H1 (cell line): Measurements from ENCODE around the gene GOLGB1. TPM values are rescaled to one million over a fixed set of nuclear protein-coding genes. Genes with fewer than 3 reads are reported as not detected.

Experiments used
- CTCF ChIA-PET: fragments of 300-600 bp; sonication (Branson Sonifier 250); formaldehyde crosslinking; loops from one replicate; lab custom pipeline; 2021; ENCODE audit not compliant: partially characterized antibody; lab: Charles Lee
- POLR2A ChIA-PET: fragments of 300-600 bp; sonication (Branson Sonifier 250); formaldehyde crosslinking; loops from one replicate; lab custom pipeline; 2021; ENCODE audit warnings: inconsistent platforms; ENCODE audit not compliant: partially characterized antibody; lab: Charles Lee
- DNase-seq, 2 experiments: peaks; one replicate each; pipeline versions ENCODE4 v3.0.0 to v3.0.0-alpha.2; 2010 to 2022; ENCODE audit warnings: low spot score in 2 of 2, low read depth in 1 of 2, mixed read lengths in 1 of 2
- FAIRE-seq: peaks from 2 replicates; lab custom pipeline; 2011; peaks lifted over from hg19 to GRCh38; lab: Jason Lieb, UNC
- H2AFZ ChIP-seq: 2 replicates; pipeline ENCODE4 v1.8.1; 2012; ENCODE audit warnings: low read length, inconsistent platforms
- H2AK5ac ChIP-seq: 2 replicates; pipeline ENCODE4 v1.6.1; 2013; ENCODE audit warnings: low read depth, low read length
- H2BK120ac ChIP-seq: replicated peaks from 2 replicates; pipeline ENCODE3; 2013; ENCODE audit warnings: low read depth, low read length, inconsistent platforms
- H2BK12ac ChIP-seq: 2 replicates; pipeline ENCODE4 v1.6.1; 2013; ENCODE audit warnings: low read depth, low read length
- H2BK15ac ChIP-seq: 2 replicates; pipeline ENCODE4 v1.6.1; 2013; ENCODE audit warnings: low read length
- H2BK20ac ChIP-seq: 2 replicates; pipeline ENCODE4 v1.6.1; 2013; ENCODE audit warnings: low read length
- H2BK5ac ChIP-seq: 2 replicates; pipeline ENCODE4 v1.6.1; 2013; ENCODE audit warnings: low read depth, low read length
- H3K14ac ChIP-seq: 2 replicates; pipeline ENCODE4 v1.6.1; 2013; ENCODE audit warnings: inconsistent platforms; ENCODE audit not compliant: insufficient read length
- H3K18ac ChIP-seq: 2 replicates; pipeline ENCODE4 v1.6.1; 2013; ENCODE audit warnings: low read length; ENCODE audit errors: extremely low read depth
- H3K23ac ChIP-seq: 2 replicates; pipeline ENCODE4 v1.6.1; 2013; ENCODE audit warnings: inconsistent platforms; ENCODE audit not compliant: insufficient read length
- H3K23me2 ChIP-seq: 2 replicates; pipeline ENCODE4 v1.6.1; 2013; ENCODE audit warnings: low read depth, low read length
- H3K27ac ChIP-seq: 2 replicates; pipeline ENCODE4 v1.6.1; 2011; ENCODE audit warnings: low read depth, low read length, inconsistent platforms
- H3K27me3 ChIP-seq, 4 experiments: replicated peaks in 1 of 4; 1 replicate in 1 of 4; 2 replicates in 3 of 4; pipeline versions ENCODE4 v1.6.1 to v1.8.1; 2011 to 2013; ENCODE audit warnings: low read length in 3 of 4, mild to moderate bottlenecking in 3 of 4, inconsistent platforms in 2 of 4, mixed read lengths in 2 of 4, moderate library complexity in 1 of 4; ENCODE audit not compliant: control insufficient read depth in 3 of 4, insufficient read depth in 3 of 4; ENCODE audit errors: extremely low read depth in 1 of 4
- H3K36me3 ChIP-seq, 4 experiments: 2 replicates each; pipeline versions ENCODE4 v1.6.1 to v1.8.1; 2011 to 2013; ENCODE audit warnings: mild to moderate bottlenecking in 4 of 4, low read length in 3 of 4, moderate library complexity in 2 of 4, control low read depth in 1 of 4, inconsistent platforms in 1 of 4; ENCODE audit not compliant: insufficient read depth in 4 of 4, control insufficient read depth in 2 of 4
- H3K4ac ChIP-seq: replicated peaks from 2 replicates; pipeline ENCODE3; 2013; ENCODE audit warnings: low read length, low read depth, mixed read lengths, inconsistent platforms; ENCODE audit not compliant: insufficient read length
- H3K4me1 ChIP-seq, 4 experiments: replicated peaks in 1 of 4; 1 replicate in 1 of 4; 2 replicates in 3 of 4; pipeline versions ENCODE4 v1.6.1 to v1.8.1; 2011 to 2013; ENCODE audit warnings: low read length in 3 of 4, inconsistent platforms in 2 of 4, mixed read lengths in 1 of 4; ENCODE audit not compliant: insufficient read depth in 4 of 4, control insufficient read depth in 3 of 4
- H3K4me2 ChIP-seq, 2 experiments: 2 replicates each; pipeline versions ENCODE4 v1.6.1 to v1.8.1; 2011 to 2013; ENCODE audit warnings: low read depth in 2 of 2, low read length in 2 of 2, control low read depth in 1 of 2, inconsistent platforms in 1 of 2, mild to moderate bottlenecking in 1 of 2; ENCODE audit not compliant: insufficient read depth in 1 of 2
- H3K4me3 ChIP-seq, 4 experiments: fragments of 200-600, 300-600 bp in 1 of 4; sonication (generic), shearing (Covaris generic), sonication (Bioruptor Twin) in 1 of 4; 2 replicates each; pipeline versions ENCODE4 v1.5.1 to v1.8.1; 2011 to 2016; ENCODE audit warnings: low read length in 4 of 4, low read depth in 3 of 4, control low read depth in 2 of 4, inconsistent platforms in 2 of 4, mild to moderate bottlenecking in 2 of 4, mixed read lengths in 1 of 4, moderate library complexity in 1 of 4; ENCODE audit not compliant: insufficient read depth in 2 of 4; ENCODE audit errors: extremely low read depth in 1 of 4
- H3K56ac ChIP-seq: replicated peaks from 2 replicates; pipeline ENCODE3; 2013; ENCODE audit warnings: low read depth, mild to moderate bottlenecking, mixed read lengths, low read length, inconsistent platforms; ENCODE audit not compliant: insufficient read length
- H3K79me1 ChIP-seq: 2 replicates; pipeline ENCODE4 v1.6.1; 2013; ENCODE audit warnings: low read depth, low read length, control low read depth
- H3K79me2 ChIP-seq, 2 experiments: 2 replicates each; pipeline versions ENCODE4 v1.6.1 to v1.8.1; 2012 to 2013; ENCODE audit warnings: low read length in 2 of 2, mild to moderate bottlenecking in 2 of 2, inconsistent platforms in 1 of 2; ENCODE audit not compliant: insufficient read depth in 2 of 2, control insufficient read depth in 1 of 2
- H3K9ac ChIP-seq, 4 experiments: replicated peaks in 1 of 4; 1 replicate in 1 of 4; 2 replicates in 3 of 4; pipeline versions ENCODE4 v1.6.1 to v1.8.1; 2011 to 2013; ENCODE audit warnings: low read depth in 3 of 4, low read length in 3 of 4, control low read depth in 2 of 4, mild to moderate bottlenecking in 2 of 4, moderate library complexity in 2 of 4, inconsistent platforms in 1 of 4; ENCODE audit errors: extremely low read depth in 1 of 4
- H3K9me3 ChIP-seq, 2 experiments: 2 replicates each; pipeline versions ENCODE4 v1.6.1 to v1.8.1; 2012 to 2013; ENCODE audit warnings: mild to moderate bottlenecking in 2 of 2, moderate library complexity in 2 of 2, control low read depth in 1 of 2, inconsistent platforms in 1 of 2, low read depth in 1 of 2, low read length in 1 of 2, mixed read lengths in 1 of 2; ENCODE audit not compliant: insufficient read depth in 2 of 2
- H4K20me1 ChIP-seq, 2 experiments: replicated peaks in 1 of 2; 2 replicates each; pipeline versions ENCODE3 to v1.8.1; 2011 to 2013; ENCODE audit warnings: inconsistent platforms in 2 of 2, low read length in 2 of 2, mild to moderate bottlenecking in 1 of 2; ENCODE audit not compliant: insufficient read depth in 2 of 2, control insufficient read depth in 1 of 2
- H4K5ac ChIP-seq: 2 replicates; pipeline ENCODE4 v1.6.1; 2013; ENCODE audit warnings: low read length, low read depth, mixed read lengths, inconsistent platforms; ENCODE audit not compliant: insufficient read length
- H4K8ac ChIP-seq: 2 replicates; pipeline ENCODE4 v1.8.0; 2013; ENCODE audit warnings: mild to moderate bottlenecking, moderate library complexity, low read length, inconsistent platforms; ENCODE audit not compliant: insufficient read depth; ENCODE audit errors: extremely low read depth
- H4K91ac ChIP-seq: replicated peaks from 2 replicates; pipeline ENCODE3; 2013; ENCODE audit warnings: low read length, mixed read lengths, inconsistent platforms; ENCODE audit not compliant: insufficient read length
- FOSL1 ChIP-seq: IDR thresholded peaks from 2 replicates; pipeline ENCODE4 v1.6.1; 2011; ENCODE audit warnings: mild to moderate bottlenecking, low read depth, low read length, moderate library complexity; ENCODE audit not compliant: insufficient read depth
- HDAC6 ChIP-seq: IDR thresholded peaks from one replicate; pipeline ENCODE4 v1.7.1; 2012; ENCODE audit warnings: low read depth, mild to moderate bottlenecking, inconsistent platforms, low read length, moderate library complexity
- MAX ChIP-seq: IDR thresholded peaks from 2 replicates; pipeline ENCODE4 v1.6.1; 2012; ENCODE audit warnings: inconsistent platforms
- NANOG ChIP-seq: IDR thresholded peaks from 2 replicates; pipeline ENCODE4 v1.6.1; 2011; ENCODE audit warnings: low read length, low read depth, mild to moderate bottlenecking, inconsistent platforms; ENCODE audit not compliant: insufficient read depth, poor library complexity, severe bottlenecking
- SIRT6 ChIP-seq: IDR thresholded peaks from one replicate; pipeline ENCODE4 v1.7.1; 2012; ENCODE audit warnings: low read length, inconsistent platforms
- WGBS, 2 experiments: shearing (Covaris generic) in 1 of 2; methylation state at CpG; one replicate each; pipeline versions ENCODE4 v1.1.6 to v1.1.7; 2013 to 2015; ENCODE audit warnings: low lambda C conversion rate in 2 of 2, mixed read lengths in 2 of 2, inconsistent platforms in 1 of 2, low coverage in 1 of 2, missing lambda C conversion rate in 1 of 2; ENCODE audit not compliant: insufficient replicate concordance in 2 of 2, insufficient coverage in 1 of 2, insufficient read length in 1 of 2; ENCODE audit errors: extremely low coverage in 1 of 2, missing lambda C conversion rate in 1 of 2; 5-methylcytosine and 5-hydroxymethylcytosine counted together
- polyA plus RNA-seq, 7 experiments: library from polyadenylated mRNA; depleted of rRNA in 3 of 7; stranded (reverse) in 5 of 7; unstranded in 2 of 7; fragments of >200 nt in 5 of 7; fragments of 200-250 nt in 2 of 7; gene quantifications; 1 replicate in 5 of 7; 2 replicates in 1 of 7; 4 replicates in 1 of 7; pipeline versions ENCODE4 v1.2.1 to v1.2.3, GENCODE V29; 2011 to 2013; ENCODE audit warnings: missing spikeins in 2 of 7, mixed read lengths in 2 of 7
- total RNA-seq: library from RNA; stranded (reverse); fragmentation: NEBNext Ultra II Directional; extraction: Animal tissue kit (Norgen Biotek cat#: 25700); gene quantifications from 2 replicates; pipeline ENCODE4 v1.2.1, GENCODE V29; 2021
- TF ChIP-seq, protein P1 (sequence below): IDR thresholded peaks from 2 replicates; pipeline ENCODE4 v1.6.1; 2011; ENCODE audit warnings: low read depth, mild to moderate bottlenecking, low read length; ENCODE audit not compliant: insufficient read depth

Gene GOLGB1
- total and polyA plus RNA-seq, 2 of the 8 experiments (the other 6 are each of a cell fraction or from before 2014, with no cell fraction given), result 5.9 to 28.5 TPM

DNA sequence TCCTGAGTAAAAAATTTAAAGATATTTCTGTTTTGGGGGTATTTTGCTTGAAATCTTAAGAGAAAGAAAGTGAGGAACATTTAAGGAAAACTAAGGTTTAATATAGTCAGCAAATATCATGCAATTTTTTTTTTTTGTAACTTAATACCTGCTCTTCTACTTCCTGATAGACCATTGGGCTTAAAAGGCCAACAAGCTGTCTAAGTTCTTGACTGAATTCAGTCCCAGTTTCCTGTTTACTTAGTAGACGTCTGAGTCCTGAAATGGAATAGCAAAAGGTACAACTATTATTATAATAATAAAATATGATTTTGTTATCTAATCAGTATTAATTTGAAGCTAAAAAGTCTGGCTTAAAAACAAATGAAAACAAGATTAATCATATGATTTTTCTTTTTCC lies 47.4 kb upstream of the GOLGB1 start:
- Histone ChIP-seq H4K8ac (no peak overlapping the region), H4K20me1 (no peaks in the 10 kb centered on the region), H3K4ac (no peak overlapping the region), H2BK5ac (no peak overlapping the region), H3K79me1 (no peaks in the 10 kb centered on the region), H3K23ac (no peak overlapping the region), H3K27me3 (no peaks in the 10 kb centered on the region), H3K14ac (no peak overlapping the region), H4K5ac (no peak overlapping the region), H2AK5ac (no peak overlapping the region)
- no peak for FAIRE-seq
- POLR2A ChIA-PET, result no interaction called here
- no peak for TF ChIP-seq NANOG
- TF ChIP-seq HDAC6, result no peak
- TF ChIP-seq SIRT6, result no peak
- no peak for TF ChIP-seq MAX
- TF ChIP-seq FOSL1, result no peak
- TF ChIP-seq, protein P1, sequence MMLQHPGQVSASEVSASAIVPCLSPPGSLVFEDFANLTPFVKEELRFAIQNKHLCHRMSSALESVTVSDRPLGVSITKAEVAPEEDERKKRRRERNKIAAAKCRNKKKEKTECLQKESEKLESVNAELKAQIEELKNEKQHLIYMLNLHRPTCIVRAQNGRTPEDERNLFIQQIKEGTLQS, result no peak
- TF ChIP-seq, all 59 proteins: peak for 0
- Histone ChIP-seq H3K4me1 (no peaks in the 10 kb centered on the region), H2BK120ac (no peak overlapping the region), H3K9ac (no peak overlapping the region), H2BK20ac (no peak overlapping the region), H3K36me3 (peaks cover 0 to 19% (median 2%) of the 10 kb centered on the region in 4 experiments; a peak in 2 of 8 replicates), H2BK12ac (no peak overlapping the region), H3K56ac (no peak overlapping the region), H3K27ac (no peak overlapping the region), H3K18ac (no peak overlapping the region), H2AFZ (no peak overlapping the region), H3K4me2 (no peak overlapping the region), H3K23me2 (no peaks in the 10 kb centered on the region), H4K91ac (no peak overlapping the region), H3K79me2 (no peaks in the 10 kb centered on the region), H3K9me3 (no peaks in the 10 kb centered on the region), H3K4me3 (no peak overlapping the region), H2BK15ac (no peak overlapping the region)
- CTCF ChIA-PET, result no interaction called here
- WGBS, 2 experiments, result 73% methylated on average over 1 of the region's 1 CpG; no CpG with 5 or more reads in 1 of the 2 experiments
- no peak for DNase-seq
